ENCODE data around the gene RPUSD1. TPM values are rescaled to one million over a fixed set of nuclear protein-coding genes. Genes with fewer than 3 reads are reported as not detected.
"Not testable (repeated sequence)": the region's sequence is repeated elsewhere in the genome, so short reads cannot be mapped to it uniquely, and the experiment has no call there.

The RPUSD1 gene
- total and polyA plus RNA-seq, 2 donors (not counting 3 experiments of a cell fraction or from before 2014, with no cell fraction given), result 46.2 to 55.8 TPM

- no peak overlapping the region for H3K27ac ChIP-seq (ENCODE audit: insufficient read depth, low read depth, low read length)
- H2AFZ ChIP-seq (ENCODE audit: low read depth, low read length), result no peak overlapping the region
- no peak for TF ChIP-seq GATA2 (IDR thresholded peaks at IDR 0.05; ENCODE audit: insufficient read depth, insufficient read length, low read depth, low read length)
- TF ChIP-seq CTCF (IDR thresholded peaks at IDR 0.05; ENCODE audit: extremely low read depth in 1 of 2, insufficient read depth in 1 of 2, low read depth in 1 of 2, low read length in 2 of 2), result no peak
- intact Hi-C loops (cut with micrococcal nuclease), result no loop called here
- H3K27me3 ChIP-seq (ENCODE audit: control insufficient read depth in 2 of 2, insufficient read depth in 2 of 2, low read length in 2 of 2), result peaks cover 4 to 6% of the 10 kb centered on the region in 2 experiments
- no TSS peak for BruUV-seq (replicated peaks)
- H3K9me3 ChIP-seq (replicated peaks; ENCODE audit: control insufficient read depth, insufficient read depth, low read length), result no peaks in the 10 kb centered on the region
- dilution Hi-C loops (cut with MboI; ENCODE audit: extremely low pct_ligation_motif_present, low sequenced_read_pairs), result no loop called here
- no peak overlapping the region for H3K4me2 ChIP-seq (ENCODE audit: insufficient read depth, low read length)
- CTCF ChIA-PET, result no interaction called here
- no peaks in the 10 kb centered on the region for H3K79me2 ChIP-seq (ENCODE audit: control insufficient read depth, insufficient read depth, low read length)
- POLR2A ChIA-PET, result no interaction called here
- H3K36me3 ChIP-seq (ENCODE audit: control insufficient read depth in 2 of 2, extremely low read depth in 1 of 2, insufficient read depth in 2 of 2, low read length in 2 of 2), result no peaks in the 10 kb centered on the region
- FAIRE-seq (no peak), DNase-seq (ENCODE audit: low read depth, low spot score) (no peak)
- no peaks in the 10 kb centered on the region for H3K4me1 ChIP-seq (ENCODE audit: control insufficient read depth, extremely low read depth, insufficient read depth, low read length)
- H4K20me1 ChIP-seq (replicated peaks; ENCODE audit: control insufficient read depth, extremely low read depth, insufficient read depth, low read length), result no peaks in the 10 kb centered on the region
- no peaks in the 10 kb centered on the region for H3K9me1 ChIP-seq (replicated peaks; ENCODE audit: control insufficient read depth, extremely low read depth, insufficient read depth, low read length)
- no peak overlapping the region for H3K9ac ChIP-seq (replicated peaks; ENCODE audit: extremely low read depth, insufficient read depth, low read length)
- no peak overlapping the region for H3K4me3 ChIP-seq (replicated peaks in 1 of 3; ENCODE audit: insufficient read depth in 1 of 3, low read depth in 1 of 3, low read length in 3 of 3)
Observed at GRCh38 chr16:754656-755055, 33.5 kb downstream of the RPUSD1 start.

GRCh38 chr16:754121-754607 is 34.0 kb downstream of the RPUSD1 start:
- H3K4me2 ChIP-seq (ENCODE audit: insufficient read depth, low read length); H3K27me3 ChIP-seq (ENCODE audit: control insufficient read depth in 2 of 2, insufficient read depth in 2 of 2, low read length in 2 of 2); DNase-seq (ENCODE audit: low read depth, low spot score); BruUV-seq (replicated peaks); POLR2A ChIA-PET; H3K9ac ChIP-seq (replicated peaks; ENCODE audit: extremely low read depth, insufficient read depth, low read length); H2AFZ ChIP-seq (ENCODE audit: low read depth, low read length); H3K9me3 ChIP-seq (replicated peaks; ENCODE audit: control insufficient read depth, insufficient read depth, low read length); H4K20me1 ChIP-seq (replicated peaks; ENCODE audit: control insufficient read depth, extremely low read depth, insufficient read depth, low read length); CTCF ChIA-PET; H3K9me1 ChIP-seq (replicated peaks; ENCODE audit: control insufficient read depth, extremely low read depth, insufficient read depth, low read length); H3K79me2 ChIP-seq (ENCODE audit: control insufficient read depth, insufficient read depth, low read length); H3K4me1 ChIP-seq (ENCODE audit: control insufficient read depth, extremely low read depth, insufficient read depth, low read length); intact Hi-C loops (cut with micrococcal nuclease); H3K4me3 ChIP-seq (replicated peaks in 1 of 3; ENCODE audit: insufficient read depth in 1 of 3, low read depth in 1 of 3, low read length in 3 of 3); H3K36me3 ChIP-seq (ENCODE audit: control insufficient read depth in 2 of 2, extremely low read depth in 1 of 2, insufficient read depth in 2 of 2, low read length in 2 of 2); FAIRE-seq; dilution Hi-C loops (cut with MboI; ENCODE audit: extremely low pct_ligation_motif_present, low sequenced_read_pairs); H3K27ac ChIP-seq (ENCODE audit: insufficient read depth, low read depth, low read length): not testable (repeated sequence)
